T47D (cell line): Measurements from ENCODE around the gene FAM131A.

Experiments used
- DNase-seq, 2 experiments: peaks; one replicate each; pipeline versions ENCODE4 v3.0.0 to v3.0.0-alpha.2; 2011 to 2012; ENCODE audit warnings: low read depth in 1 of 2, low spot score in 1 of 2
- JUND ChIP-seq: IDR thresholded peaks from 2 replicates; pipeline ENCODE4 v1.6.1; 2012; ENCODE audit warnings: low read depth
- in situ Hi-C: cut with HindIII; loops from 2 replicates; pipeline ENCODE4 v1.10.0; 2016; ENCODE audit warnings: low sequenced_read_pairs, low pct_unique_long_range_greater_than_20kb

Gene FAM131A

GRCh38 chr3:184322731-184323487, 14.5 kb upstream of the FAM131A start:
- peak in 1 of 2 experiments; percentile 8 for DNase-seq
- TF ChIP-seq JUND, result no peak
- in situ Hi-C loops, result no loop called here

- TF ChIP-seq JUND, result no peak
- in situ Hi-C loops, result no loop called here
- peak in 1 of 2 experiments; percentile 4 for DNase-seq
Observed at GRCh38 chr3:184323696-184324095, 13.7 kb upstream of the FAM131A start.

- DNase-seq, result peak in 1 of 2 experiments; percentile 0
- in situ Hi-C loops, result no loop called here
- TF ChIP-seq JUND, result no peak
Observed at GRCh38 chr3:184325269-184325668, 12.1 kb upstream of the FAM131A start.

GRCh38 chr3:184325715-184326369, 11.6 kb upstream of the FAM131A start:
- in situ Hi-C loops, result no loop called here
- TF ChIP-seq JUND, result no peak
- peak in 1 of 2 experiments; percentile 1 for DNase-seq

- no peak for TF ChIP-seq JUND
- in situ Hi-C loops, result no loop called here
- DNase-seq, result peak in 1 of 2 experiments; percentile 0
Observed at GRCh38 chr3:184327171-184327570, 10.2 kb upstream of the FAM131A start.

- in situ Hi-C loops, result no loop called here
- no peak for DNase-seq
- no peak for TF ChIP-seq JUND
Observed at GRCh38 chr3:184328516-184328915, 8.9 kb upstream of the FAM131A start.

- in situ Hi-C loops, result no loop called here
- DNase-seq, result no peak
Observed at GRCh38 chr3:184332370-184333090, 4.9 kb upstream of the FAM131A start.

GRCh38 chr3:184333190-184333589, 4.2 kb upstream of the FAM131A start:
- DNase-seq, result no peak
- no peak for TF ChIP-seq JUND
- in situ Hi-C loops, result no loop called here

More at GRCh38 chr3:184332370-184333090, 4.9 kb upstream of the FAM131A start:
- TF ChIP-seq JUND, result no peak

GRCh38 chr3:184333700-184334099, 3.7 kb upstream of the FAM131A start:
- in situ Hi-C loops, result no loop called here
- no peak for DNase-seq
- TF ChIP-seq JUND, result no peak

- in situ Hi-C loops, result no loop called here
Observed at GRCh38 chr3:184334470-184335158, 2.8 kb upstream of the FAM131A start.

GRCh38 chr3:184335291-184335660, 2.1 kb upstream of the FAM131A start:
- peak in 1 of 2 experiments; percentile 55 for DNase-seq
- no peak for TF ChIP-seq JUND
- in situ Hi-C loops, result no loop called here

More at GRCh38 chr3:184334470-184335158, 2.8 kb upstream of the FAM131A start:
- peak; percentile 58; the same call in 1 of the 2 replicates for TF ChIP-seq JUND
- DNase-seq, result peak; percentile 64 to 78
